ENCODE data around the gene PTPRU.

The PTPRU gene

GRCh38 chr1:29280409-29281131, 44.2 kb downstream of the PTPRU start (continued):
- TF ChIP-seq ZNF26 (tag by site-specific recombination; IDR thresholded peaks at IDR 0.05) (no peak), GLIS1 (tag by site-specific recombination; IDR thresholded peaks at IDR 0.05) (peak; percentile 34), IKZF3 (tag by site-specific recombination; IDR thresholded peaks at IDR 0.05) (no peak), ZNF239 (tag by site-specific recombination; IDR thresholded peaks at IDR 0.05) (no peak), KLF8 (tag by site-specific recombination; IDR thresholded peaks at IDR 0.05) (no peak), SCRT2 (tag by site-specific recombination; IDR thresholded peaks at IDR 0.05) (no peak), ZNF350 (tag by site-specific recombination; IDR thresholded peaks at IDR 0.05) (no peak), ZNF138 (tag by site-specific recombination; IDR thresholded peaks at IDR 0.05; ENCODE audit: borderline replicate concordance) (no peak), HOXA7 (CRISPR knock-in tag; IDR thresholded peaks at IDR 0.05; ENCODE audit: borderline replicate concordance) (no peak), ZNF221 (tag by site-specific recombination; IDR thresholded peaks at IDR 0.05; ENCODE audit: borderline replicate concordance) (no peak), ZNF24 (tag by site-specific recombination; IDR thresholded peaks at IDR 0.05) (no peak), ZNF501 (tag by site-specific recombination; IDR thresholded peaks at IDR 0.05) (no peak), ZNF645 (tag by site-specific recombination; IDR thresholded peaks at IDR 0.05) (no peak), ZFHX2 (tag by site-specific recombination; conservative IDR thresholded peaks at IDR 0.05) (peak; percentile 79), HOXC10 (CRISPR knock-in tag; IDR thresholded peaks at IDR 0.05) (no peak), ZNF335 (tag by site-specific recombination; conservative IDR thresholded peaks at IDR 0.05) (no peak)

GRCh38 chr1:29281571-29281970, 45.2 kb downstream of the PTPRU start:
- POLR2A ChIA-PET, result no interaction called here
- H3K9me3 ChIP-seq (ENCODE audit: control insufficient read depth, insufficient read depth, low read depth, low read length), result no peaks in the 10 kb centered on the region

More at GRCh38 chr1:29281571-29281970, 45.2 kb downstream of the PTPRU start:
- CTCF ChIA-PET, result interaction anchor here (0.5 kb wide), 1 partner anchor 773 kb away, joined by 3 read pairs; no protein-coding TSS in a partner anchor
- TF ChIP-seq ZNF174 (tag by site-specific recombination; IDR thresholded peaks at IDR 0.05), result no peak
- TF ChIP-seq ZNF514 (tag by site-specific recombination; IDR thresholded peaks at IDR 0.05), result no peak
- TF ChIP-seq INSM2 (tag by site-specific recombination; IDR thresholded peaks at IDR 0.05), result no peak
- TF ChIP-seq SP3 (tag by site-specific recombination; IDR thresholded peaks at IDR 0.05), result no peak
- no peak for TF ChIP-seq ZNF660 (tag by site-specific recombination; IDR thresholded peaks at IDR 0.05)
- no peak for TF ChIP-seq ZNF324 (tag by site-specific recombination; IDR thresholded peaks at IDR 0.05)
- TF ChIP-seq ZNF398 (tag by site-specific recombination; IDR thresholded peaks at IDR 0.05), result no peak
- no peak for TF ChIP-seq KLF16 (tag by site-specific recombination; IDR thresholded peaks at IDR 0.05)
- TF ChIP-seq SP2 (tag by site-specific recombination; IDR thresholded peaks at IDR 0.05), result no peak
- no peak for TF ChIP-seq ZNF114 (tag by site-specific recombination; IDR thresholded peaks at IDR 0.05)
- Histone ChIP-seq H3K4me1 (ENCODE audit: control insufficient read depth, insufficient read depth, low read length) (no peaks in the 10 kb centered on the region), H3K36me3 (ENCODE audit: control insufficient read depth in 2 of 2, insufficient read depth in 1 of 2, low read length in 2 of 2) (peaks cover 3 to 78% of the 10 kb centered on the region in 2 experiments; a peak in 2 of 3 replicates), H3K4me3 (ENCODE audit: low read depth, low read length) (no peak overlapping the region), H3K27ac (ENCODE audit: extremely low read depth, low read depth, low read length) (no peak overlapping the region)
